T-helper 2 cell treated with Interferon-gamma antibody and Interleukin-4, amounts not matched to agents 5 μg/mL and 100 μg/mL, for 36 hours (primary cell): Measurements from ENCODE around the gene LMAN2L.

Experiments
- DNase-seq: peaks from one replicate; pipeline ENCODE4 v3.0.0; 2021; ENCODE audit warnings: low spot score
- H3K27ac Mint-ChIP-seq: one replicate; pipeline ENCODE4 v1.8.0; 2021; ENCODE audit warnings: mild to moderate bottlenecking, mixed read lengths
- H3K27me3 Mint-ChIP-seq: one replicate; pipeline ENCODE4 v1.8.0; 2021; ENCODE audit warnings: low read depth, mixed read lengths
- H3K36me3 Mint-ChIP-seq: one replicate; pipeline ENCODE4 v1.8.0; 2021; ENCODE audit warnings: low read depth, mixed read lengths
- H3K4me1 Mint-ChIP-seq: one replicate; pipeline ENCODE4 v1.8.0; 2021; ENCODE audit warnings: low read depth, mixed read lengths
- H3K4me3 Mint-ChIP-seq: one replicate; pipeline ENCODE4 v1.8.0; 2022; ENCODE audit warnings: mild to moderate bottlenecking, moderate library complexity, mixed read lengths
- H3K9me3 Mint-ChIP-seq: one replicate; pipeline ENCODE4 v1.8.0; 2021; ENCODE audit warnings: mixed read lengths

LMAN2L gene

DNA sequence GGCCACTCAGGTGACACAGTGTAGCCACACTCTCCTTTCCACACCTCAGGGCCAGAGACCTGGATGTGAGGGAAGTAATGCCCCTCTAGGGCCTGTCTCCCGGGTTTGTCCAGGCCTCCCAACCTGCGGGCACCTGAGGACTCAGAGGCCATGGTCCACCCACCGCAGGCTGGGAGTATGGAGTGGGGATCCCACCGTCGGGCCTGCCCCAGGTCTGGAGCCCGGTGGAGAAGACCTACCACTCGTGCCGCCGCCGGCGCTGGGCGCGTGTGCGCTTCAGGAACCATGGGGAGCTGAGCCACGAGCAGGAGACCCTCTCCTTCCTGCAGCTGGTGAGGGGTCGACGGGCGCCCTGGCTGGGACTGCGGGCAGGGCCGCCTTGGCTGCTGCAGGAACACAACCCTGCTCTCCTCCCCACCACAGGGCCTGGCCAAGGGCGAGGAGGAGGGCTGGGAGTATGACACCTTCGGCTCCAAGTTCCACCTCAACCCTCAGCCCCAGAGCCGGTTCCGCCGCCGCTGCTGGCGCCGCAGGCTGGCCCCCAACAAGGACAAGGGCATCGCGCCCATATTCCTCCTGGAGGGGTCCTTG lies 48.7 kb downstream of the LMAN2L start:
- no peaks in the 10 kb centered on the region for H3K4me1 Mint-ChIP-seq
- H3K27me3 Mint-ChIP-seq: no peaks in the 10 kb centered on the region
- H3K36me3 Mint-ChIP-seq: no peaks in the 10 kb centered on the region
- no peak overlapping the region for H3K4me3 Mint-ChIP-seq
- H3K9me3 Mint-ChIP-seq: no peaks in the 10 kb centered on the region
- DNase-seq: no peak
- no peak overlapping the region for H3K27ac Mint-ChIP-seq

DNA sequence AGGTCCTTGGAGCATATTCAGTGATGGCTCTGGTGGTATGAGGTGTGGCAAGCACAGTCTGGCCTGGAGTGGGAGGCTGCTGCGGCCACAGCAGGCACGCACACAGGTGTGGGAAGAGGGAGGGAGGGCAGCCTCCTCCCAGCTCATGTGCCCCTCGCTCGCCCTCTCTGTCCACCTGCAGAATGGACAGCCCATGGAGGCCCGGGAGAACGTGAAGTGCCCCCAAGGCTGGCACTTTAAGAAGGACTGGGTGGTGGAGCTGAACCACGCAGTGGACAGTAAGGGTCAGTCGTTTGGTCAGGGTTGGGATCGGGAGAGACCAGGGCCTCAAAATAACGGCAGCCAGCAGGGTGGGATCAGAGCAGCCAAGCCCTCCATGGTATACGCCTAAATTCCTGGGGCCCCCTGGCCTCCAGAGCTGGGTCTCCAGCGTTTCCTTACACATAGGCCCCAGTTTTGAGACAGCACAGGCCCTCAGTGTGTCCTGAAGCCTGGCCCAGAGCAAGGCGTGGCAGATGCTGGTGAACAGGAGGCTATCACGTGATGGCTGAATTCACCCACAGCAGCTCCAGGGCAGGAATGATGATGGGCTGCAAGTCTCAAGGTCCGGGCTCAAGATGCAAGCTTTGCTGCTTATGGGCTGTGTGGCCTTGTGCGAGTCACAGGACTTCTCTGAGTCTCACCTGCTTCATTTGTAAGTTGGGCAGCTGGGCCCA lies 49.4 kb downstream of the LMAN2L start:
- H3K27ac Mint-ChIP-seq: no peak overlapping the region
- no peaks in the 10 kb centered on the region for H3K36me3 Mint-ChIP-seq
- no peaks in the 10 kb centered on the region for H3K4me1 Mint-ChIP-seq
- no peak overlapping the region for H3K4me3 Mint-ChIP-seq
- no peaks in the 10 kb centered on the region for H3K27me3 Mint-ChIP-seq
- H3K9me3 Mint-ChIP-seq: no peaks in the 10 kb centered on the region
- no peak for DNase-seq

DNA sequence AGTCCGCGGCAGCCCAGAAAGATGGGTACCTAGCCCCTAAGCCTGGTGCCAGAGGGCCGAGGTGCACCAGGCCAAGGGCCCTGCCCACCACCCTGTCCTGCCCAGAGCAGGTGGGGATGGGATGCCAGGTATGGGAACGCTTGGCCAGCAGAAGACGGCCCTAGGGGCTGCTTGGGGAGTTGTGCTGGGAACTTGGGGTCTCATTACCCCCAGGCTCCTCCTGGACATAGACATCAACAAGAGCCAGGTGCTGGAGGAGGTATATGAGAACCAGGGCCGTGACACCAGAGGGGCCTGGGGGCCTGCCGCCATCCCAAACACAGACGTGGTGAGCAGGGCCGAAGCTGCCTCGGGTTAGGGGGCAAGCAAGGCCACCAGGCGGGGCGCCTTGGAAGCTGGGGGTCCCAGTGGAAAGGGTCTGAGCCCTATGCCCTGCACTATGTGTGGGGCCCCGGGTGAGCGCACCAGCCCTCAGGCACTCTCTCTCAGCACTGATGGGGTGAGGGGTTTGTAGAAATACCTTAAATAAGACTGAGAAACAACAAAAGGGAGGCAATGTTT lies 50.4 kb downstream of the LMAN2L start:
- Mint-ChIP-seq H3K4me1 (no peaks in the 10 kb centered on the region), H3K27me3 (no peaks in the 10 kb centered on the region), H3K9me3 (no peaks in the 10 kb centered on the region), H3K4me3 (no peak overlapping the region), H3K36me3 (no peaks in the 10 kb centered on the region), H3K27ac (no peak overlapping the region)
- DNase-seq: no peak

DNA sequence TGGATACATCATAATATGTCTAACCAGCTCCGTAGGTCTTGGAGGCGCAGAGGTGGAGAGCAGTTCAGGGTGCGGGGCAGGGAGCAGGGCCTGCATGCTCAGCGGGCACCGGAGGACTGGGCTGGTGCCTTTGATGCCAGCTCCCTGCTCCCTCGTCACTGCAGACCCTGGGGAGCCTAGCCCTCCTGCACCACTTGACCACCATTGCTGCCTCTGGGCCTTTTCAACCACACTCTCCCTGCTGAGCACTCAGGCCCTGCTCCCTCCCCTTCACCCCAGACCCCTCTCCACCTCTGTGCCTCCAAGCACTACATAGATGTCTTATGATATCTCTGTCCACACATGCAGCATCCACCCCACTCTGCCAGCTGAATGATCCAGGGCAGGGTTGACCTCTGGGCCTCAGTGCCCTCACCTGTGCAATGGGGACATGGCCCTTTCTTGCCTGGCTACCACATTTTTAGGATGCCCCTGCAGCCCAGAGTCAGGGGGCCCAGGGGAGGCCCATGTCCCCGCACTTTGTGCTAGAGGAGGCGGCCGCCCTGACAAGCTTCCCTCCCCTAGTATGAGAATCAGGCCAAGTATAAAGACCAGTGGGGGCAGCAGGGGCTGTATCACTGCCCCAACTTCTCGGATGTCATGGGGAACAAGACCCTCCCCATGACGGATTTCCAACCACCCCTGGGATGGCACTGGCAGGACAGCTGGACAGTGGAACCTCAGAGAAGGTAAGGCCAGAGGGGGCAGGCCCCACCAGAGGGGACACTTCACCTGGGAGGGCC lies 51.0 kb downstream of the LMAN2L start:
- no peak overlapping the region for H3K27ac Mint-ChIP-seq
- no peaks in the 10 kb centered on the region for H3K27me3 Mint-ChIP-seq
- no peak overlapping the region for H3K4me3 Mint-ChIP-seq
- DNase-seq: no peak
- H3K36me3 Mint-ChIP-seq: no peaks in the 10 kb centered on the region
- no peaks in the 10 kb centered on the region for H3K9me3 Mint-ChIP-seq
- no peaks in the 10 kb centered on the region for H3K4me1 Mint-ChIP-seq

DNA sequence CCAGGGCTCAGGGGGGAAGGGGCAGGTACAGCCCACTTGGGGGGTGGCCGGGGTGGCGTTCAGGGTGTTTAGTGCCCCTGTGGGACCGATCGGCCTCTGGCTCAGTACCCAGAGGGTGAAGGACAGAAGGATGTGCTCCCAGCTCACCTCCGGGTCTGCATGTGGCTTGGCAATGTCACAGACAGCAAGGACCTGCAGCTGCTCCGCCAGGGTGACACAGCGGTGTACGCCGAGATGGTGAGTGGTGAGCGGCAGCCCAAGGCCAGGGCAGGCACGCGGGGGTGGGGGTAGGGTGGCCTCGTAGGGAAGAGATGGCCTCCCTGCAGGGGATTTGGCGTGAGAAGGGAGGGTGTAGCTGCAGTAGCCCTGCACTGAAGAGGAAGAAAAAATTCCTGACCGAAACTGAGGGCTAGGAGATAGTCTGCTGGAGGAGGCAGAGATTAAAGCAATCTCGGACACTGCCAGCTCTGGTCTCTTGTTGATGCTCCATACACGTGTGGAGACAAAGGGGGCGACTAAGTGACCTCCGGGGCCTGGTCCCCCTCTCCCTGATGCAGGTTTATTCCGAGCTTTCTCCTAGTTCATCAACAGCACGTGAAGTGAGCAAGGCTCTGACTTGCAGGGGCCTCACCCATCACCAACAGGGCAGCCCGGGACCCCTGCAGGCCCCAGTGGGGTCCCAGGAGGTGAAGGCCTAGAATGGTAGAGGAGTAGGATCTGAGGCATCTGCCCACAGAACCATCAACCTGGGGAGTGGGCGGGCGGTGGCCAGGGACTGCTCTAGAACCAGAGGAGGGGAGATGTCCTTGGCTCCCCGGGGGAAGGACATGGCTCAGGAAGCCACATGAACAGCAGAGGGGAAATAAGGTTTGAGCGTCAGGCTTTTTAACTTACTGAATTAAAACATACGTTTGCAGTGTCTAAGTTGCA lies 51.9 kb downstream of the LMAN2L start:
- no peak overlapping the region for H3K27ac Mint-ChIP-seq
- H3K27me3 Mint-ChIP-seq: no peaks in the 10 kb centered on the region
- no peak for DNase-seq
- no peak overlapping the region for H3K4me3 Mint-ChIP-seq
- H3K36me3 Mint-ChIP-seq: no peaks in the 10 kb centered on the region
- H3K9me3 Mint-ChIP-seq: no peaks in the 10 kb centered on the region
- H3K4me1 Mint-ChIP-seq: no peaks in the 10 kb centered on the region

DNA sequence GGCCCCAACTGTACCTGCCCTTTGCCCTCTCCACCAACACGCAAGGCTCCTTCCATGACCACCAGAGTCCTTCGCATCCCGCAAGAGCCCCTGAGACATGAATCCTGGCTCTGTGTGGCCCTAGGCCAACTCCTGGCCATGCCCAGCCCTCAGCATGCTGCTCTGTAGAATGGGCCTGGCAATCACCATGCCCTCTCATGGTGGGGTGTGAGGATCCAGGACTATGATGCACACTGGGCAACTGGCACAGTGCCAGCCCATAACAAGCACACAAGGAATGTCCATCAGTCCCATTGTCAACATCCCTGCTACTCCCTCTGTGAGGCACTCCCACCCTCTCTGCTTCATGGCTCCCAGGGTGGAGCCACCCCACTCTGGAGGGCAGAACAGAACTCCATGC lies 52.6 kb downstream of the LMAN2L start:
- Mint-ChIP-seq H3K4me3 (no peak overlapping the region), H3K27me3 (no peaks in the 10 kb centered on the region), H3K4me1 (no peaks in the 10 kb centered on the region), H3K27ac (no peak overlapping the region), H3K9me3 (no peaks in the 10 kb centered on the region), H3K36me3 (no peaks in the 10 kb centered on the region)
- no peak for DNase-seq

DNA sequence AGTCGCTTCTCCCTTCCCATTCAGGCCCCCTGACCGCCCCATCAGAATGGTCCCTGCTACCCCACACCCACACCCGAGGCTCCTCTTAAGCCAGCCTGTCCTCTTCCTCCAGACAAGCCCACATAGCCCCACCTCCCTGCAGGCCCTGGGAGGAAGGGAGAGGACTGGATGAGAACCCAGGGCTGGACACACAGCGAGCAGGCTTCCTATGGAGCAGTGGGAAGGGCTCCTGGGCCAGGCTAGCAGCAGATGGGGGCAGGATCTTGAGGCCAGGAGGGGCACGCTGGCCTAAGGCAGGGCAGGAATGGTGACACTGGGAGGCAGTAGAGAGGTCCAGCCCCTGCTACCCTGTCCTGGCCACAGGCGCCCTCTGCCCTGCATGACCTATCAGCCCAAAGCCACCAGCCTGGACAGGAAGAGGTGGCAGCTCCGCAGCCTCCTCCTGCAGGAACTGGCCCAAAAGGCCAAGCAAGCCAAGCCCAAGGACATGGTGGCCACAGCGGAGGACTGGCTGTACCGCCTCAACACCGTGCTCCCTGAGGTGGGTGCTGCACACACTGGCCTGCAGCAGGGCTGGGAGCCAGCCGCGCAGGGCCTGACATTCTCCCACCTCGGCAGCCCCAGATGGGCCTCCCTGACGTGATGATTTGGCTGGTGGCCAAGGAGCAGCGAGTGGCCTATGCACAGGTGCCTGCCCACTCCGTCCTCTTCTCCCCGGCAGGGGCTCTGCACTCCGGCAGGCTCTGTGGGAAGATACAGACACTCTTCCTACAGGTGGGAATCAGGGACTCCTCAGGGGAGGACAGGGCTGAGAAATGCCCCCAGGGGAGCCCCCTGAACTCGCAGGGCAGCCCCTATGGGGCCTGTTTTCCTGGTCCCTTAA lies 54.0 kb downstream of the LMAN2L start:
- Mint-ChIP-seq H3K9me3 (no peaks in the 10 kb centered on the region), H3K27me3 (no peaks in the 10 kb centered on the region), H3K4me3 (no peak overlapping the region), H3K36me3 (no peaks in the 10 kb centered on the region), H3K4me1 (no peaks in the 10 kb centered on the region), H3K27ac (no peak overlapping the region)
- no peak for DNase-seq

GRCh38 chr2:96684883-96685576 lies 54.8 kb downstream of the LMAN2L start:
- Mint-ChIP-seq H3K27ac (no peak overlapping the region), H3K27me3 (peaks cover 5% of the 10 kb centered on the region)

DNA sequence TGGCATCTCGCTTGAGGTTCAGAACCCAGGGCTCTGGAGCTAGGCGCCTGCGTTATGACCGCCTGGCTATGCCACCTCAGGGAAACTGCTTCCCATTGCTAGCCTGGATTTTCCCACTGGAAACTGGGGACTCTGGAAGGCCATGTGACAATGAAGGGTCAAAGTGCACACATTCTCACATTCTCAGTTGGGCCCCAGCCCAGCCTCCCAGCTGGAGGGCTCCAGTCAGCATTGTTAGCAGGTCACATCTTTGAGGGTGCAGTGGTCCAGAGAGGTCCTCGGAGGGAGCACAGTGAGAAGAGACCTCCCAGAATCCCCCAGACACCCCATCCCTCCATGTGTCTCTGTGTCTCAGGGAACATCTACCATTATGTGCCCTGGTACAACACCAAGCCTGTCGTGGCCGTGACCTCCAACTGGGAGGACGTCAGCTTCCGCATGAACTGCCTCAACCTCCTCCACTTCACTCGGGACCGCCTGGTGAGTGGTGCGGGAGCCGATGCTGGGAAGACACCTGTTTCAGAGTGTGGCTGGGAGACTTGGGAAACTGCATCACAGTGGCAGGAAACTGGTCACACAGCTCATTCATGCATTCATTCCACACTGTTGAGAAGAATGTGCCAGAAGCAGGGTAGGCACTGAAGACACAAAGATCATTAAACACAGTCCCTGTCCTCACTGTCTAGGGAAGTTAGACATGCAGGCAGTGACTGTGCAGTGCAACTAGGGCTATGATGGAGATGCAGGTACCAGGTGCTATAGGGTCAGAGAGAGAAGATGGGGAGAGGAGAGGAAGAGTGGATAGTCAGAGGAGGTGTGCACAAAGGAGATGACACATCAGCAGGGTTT lies 55.7 kb downstream of the LMAN2L start:
- H3K4me1 Mint-ChIP-seq: no peaks in the 10 kb centered on the region
- no peak for DNase-seq
- peaks cover 11% of the 10 kb centered on the region for H3K27me3 Mint-ChIP-seq
- no peak overlapping the region for H3K27ac Mint-ChIP-seq
- H3K36me3 Mint-ChIP-seq: no peaks in the 10 kb centered on the region
- H3K4me3 Mint-ChIP-seq: no peak overlapping the region
- H3K9me3 Mint-ChIP-seq: no peaks in the 10 kb centered on the region

More at GRCh38 chr2:96684883-96685576, 54.8 kb downstream of the LMAN2L start:
- no peak for DNase-seq
- no peaks in the 10 kb centered on the region for H3K4me1 Mint-ChIP-seq
- no peaks in the 10 kb centered on the region for H3K36me3 Mint-ChIP-seq
- H3K4me3 Mint-ChIP-seq: no peak overlapping the region
- H3K9me3 Mint-ChIP-seq: no peaks in the 10 kb centered on the region

DNA sequence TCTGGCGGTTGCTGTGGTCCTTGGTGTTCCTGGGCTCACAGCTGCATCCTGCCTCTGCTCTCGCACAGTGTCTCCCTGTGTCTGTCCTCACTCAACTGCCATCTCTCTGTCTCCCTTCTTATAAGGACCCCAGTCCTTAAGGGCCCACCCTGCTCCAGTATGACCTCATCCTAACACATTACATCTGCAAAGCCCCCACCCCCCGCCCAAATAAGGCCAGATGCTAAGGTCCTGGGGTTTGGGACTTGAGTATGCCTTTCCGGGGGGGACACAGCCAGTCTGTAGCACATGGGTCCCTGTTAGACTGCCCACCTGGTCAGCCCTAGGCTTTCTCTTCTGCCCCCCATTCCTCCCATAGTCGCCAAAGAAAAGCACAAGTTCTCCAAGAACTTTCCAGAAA lies 56.6 kb downstream of the LMAN2L start:
- H3K27ac Mint-ChIP-seq: no peak overlapping the region

DNA sequence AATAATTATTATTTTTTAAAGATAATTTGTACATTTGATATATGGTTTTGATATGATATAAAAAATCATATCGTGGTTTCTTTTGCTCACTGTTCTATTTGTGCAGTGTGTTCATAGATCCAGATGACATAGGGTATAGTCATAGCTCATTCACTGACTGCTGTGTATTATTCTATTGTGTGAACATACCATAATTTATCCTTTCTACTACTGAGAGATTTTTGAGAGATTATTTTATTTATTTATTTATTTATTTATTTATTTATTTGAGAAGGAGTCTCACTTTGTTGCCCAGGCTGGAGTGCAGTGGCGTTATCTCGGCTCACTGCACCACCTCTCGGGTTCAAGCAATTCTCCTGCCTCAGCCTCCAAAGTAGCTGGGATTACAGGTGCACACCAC lies 58.3 kb downstream of the LMAN2L start:
- DNase-seq: no peak
- no peaks in the 10 kb centered on the region for H3K9me3 Mint-ChIP-seq
- no peak overlapping the region for H3K27ac Mint-ChIP-seq
- H3K4me1 Mint-ChIP-seq: no peaks in the 10 kb centered on the region
- H3K36me3 Mint-ChIP-seq: no peaks in the 10 kb centered on the region
- H3K27me3 Mint-ChIP-seq: peaks cover 11% of the 10 kb centered on the region
- no peak overlapping the region for H3K4me3 Mint-ChIP-seq

More for the DNA sequence above, 56.6 kb downstream of the LMAN2L start:
- Mint-ChIP-seq H3K4me3 (no peak overlapping the region), H3K27me3 (peaks cover 11% of the 10 kb centered on the region), H3K9me3 (no peaks in the 10 kb centered on the region), H3K36me3 (no peaks in the 10 kb centered on the region), H3K4me1 (no peaks in the 10 kb centered on the region)
- DNase-seq: no peak
